ENCODE data around the gene CYP27C1.

CYP27C1 gene

DNA sequence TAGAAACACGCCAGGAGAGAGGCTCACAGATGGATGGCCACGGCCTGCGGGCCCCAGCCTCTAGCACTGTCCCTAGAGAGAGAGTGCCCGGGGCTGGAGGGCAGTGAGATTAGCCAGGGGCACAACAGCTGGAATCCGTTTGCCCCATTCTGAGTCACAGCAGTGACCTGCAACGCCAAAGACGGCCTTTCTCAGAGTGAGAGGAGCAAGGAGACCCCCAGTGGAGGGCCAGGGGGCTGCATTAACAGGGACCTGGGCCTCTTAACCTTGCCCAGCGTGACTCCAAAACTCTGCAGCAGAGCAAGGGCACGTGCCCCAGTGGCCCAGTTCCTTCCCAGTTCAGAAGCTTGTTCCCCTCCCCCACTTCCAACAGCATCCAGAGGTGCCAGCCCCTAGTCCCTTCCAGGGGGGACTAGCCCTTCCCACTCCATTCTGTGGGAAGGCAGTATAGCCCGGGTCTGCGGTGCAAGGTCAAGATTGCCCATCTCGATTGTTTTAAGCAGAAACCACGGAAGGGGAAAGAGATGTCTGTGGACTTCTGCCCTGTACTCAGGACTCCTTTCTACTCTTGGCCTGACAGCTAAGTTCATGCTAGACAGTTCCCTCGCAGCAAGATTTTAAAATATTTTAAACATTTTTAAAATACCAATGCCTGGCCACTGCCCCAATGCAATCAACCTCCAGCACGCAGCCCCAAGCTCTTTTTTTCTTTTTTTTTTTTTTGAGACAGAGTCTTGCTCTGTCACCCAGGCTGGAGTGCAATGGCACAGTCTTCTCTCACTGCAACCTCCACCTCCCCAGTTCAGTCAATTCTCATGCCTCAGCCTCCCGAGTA lies 62.2 kb downstream of the CYP27C1 start:
- no peak for DNase-seq (ENCODE audit: low read depth)
- no peak overlapping the region for H3K4me3 ChIP-seq (ENCODE audit: low read length)
- TF ChIP-seq, protein P1, sequence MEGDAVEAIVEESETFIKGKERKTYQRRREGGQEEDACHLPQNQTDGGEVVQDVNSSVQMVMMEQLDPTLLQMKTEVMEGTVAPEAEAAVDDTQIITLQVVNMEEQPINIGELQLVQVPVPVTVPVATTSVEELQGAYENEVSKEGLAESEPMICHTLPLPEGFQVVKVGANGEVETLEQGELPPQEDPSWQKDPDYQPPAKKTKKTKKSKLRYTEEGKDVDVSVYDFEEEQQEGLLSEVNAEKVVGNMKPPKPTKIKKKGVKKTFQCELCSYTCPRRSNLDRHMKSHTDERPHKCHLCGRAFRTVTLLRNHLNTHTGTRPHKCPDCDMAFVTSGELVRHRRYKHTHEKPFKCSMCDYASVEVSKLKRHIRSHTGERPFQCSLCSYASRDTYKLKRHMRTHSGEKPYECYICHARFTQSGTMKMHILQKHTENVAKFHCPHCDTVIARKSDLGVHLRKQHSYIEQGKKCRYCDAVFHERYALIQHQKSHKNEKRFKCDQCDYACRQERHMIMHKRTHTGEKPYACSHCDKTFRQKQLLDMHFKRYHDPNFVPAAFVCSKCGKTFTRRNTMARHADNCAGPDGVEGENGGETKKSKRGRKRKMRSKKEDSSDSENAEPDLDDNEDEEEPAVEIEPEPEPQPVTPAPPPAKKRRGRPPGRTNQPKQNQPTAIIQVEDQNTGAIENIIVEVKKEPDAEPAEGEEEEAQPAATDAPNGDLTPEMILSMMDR (conservative IDR thresholded peaks at IDR 0.05; ENCODE audit: low read length): peak; percentile 11; the same call in 1 of the 2 replicates

DNA sequence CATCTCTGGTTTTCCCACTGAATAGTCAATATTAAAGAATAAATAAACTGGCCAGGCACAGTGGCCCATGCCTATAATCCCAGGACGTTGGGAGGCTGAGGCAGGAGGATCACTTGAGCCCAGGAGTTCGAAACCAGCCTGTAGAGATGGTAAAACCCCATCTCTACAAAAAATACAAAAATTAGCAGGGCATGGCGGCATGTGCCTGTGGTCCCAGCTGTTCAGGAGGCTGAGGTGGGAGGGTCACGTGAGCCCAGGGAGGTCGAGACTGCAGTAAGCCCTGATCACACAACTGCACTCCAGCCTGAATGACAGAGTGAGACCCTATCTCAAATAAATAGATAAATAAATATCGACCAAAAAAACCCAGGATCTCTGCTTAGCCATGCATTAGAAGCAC lies 63.0 kb downstream of the CYP27C1 start:
- no peak for DNase-seq (ENCODE audit: low read depth)
- no peak overlapping the region for H3K4me3 ChIP-seq (ENCODE audit: low read length)
- TF ChIP-seq, protein P1 (conservative IDR thresholded peaks at IDR 0.05; ENCODE audit: low read length): no peak

DNA sequence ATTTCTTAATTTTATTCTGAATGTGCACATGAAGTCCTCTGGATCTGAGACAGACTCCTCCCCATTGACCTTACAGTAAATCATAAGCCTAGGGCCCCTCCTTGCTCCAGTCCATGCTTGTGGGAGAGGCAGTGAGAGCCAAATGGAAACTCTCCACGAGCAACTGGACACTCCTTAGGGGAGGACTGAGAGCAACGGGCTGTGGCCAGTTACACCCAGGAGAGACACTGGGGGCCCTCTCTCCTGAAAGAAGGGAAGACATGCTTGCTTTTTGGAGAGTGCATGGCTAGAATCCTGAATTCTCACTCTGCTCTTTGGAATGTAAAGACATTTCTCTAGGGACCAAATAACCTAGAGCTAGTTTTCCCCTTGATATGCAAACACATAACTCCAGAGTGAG lies 64.2 kb downstream of the CYP27C1 start:
- H3K4me3 ChIP-seq (ENCODE audit: low read length): no peak overlapping the region
- DNase-seq (ENCODE audit: low read depth): peak; percentile 73
- TF ChIP-seq, protein P1 (conservative IDR thresholded peaks at IDR 0.05; ENCODE audit: low read length): no peak

DNA sequence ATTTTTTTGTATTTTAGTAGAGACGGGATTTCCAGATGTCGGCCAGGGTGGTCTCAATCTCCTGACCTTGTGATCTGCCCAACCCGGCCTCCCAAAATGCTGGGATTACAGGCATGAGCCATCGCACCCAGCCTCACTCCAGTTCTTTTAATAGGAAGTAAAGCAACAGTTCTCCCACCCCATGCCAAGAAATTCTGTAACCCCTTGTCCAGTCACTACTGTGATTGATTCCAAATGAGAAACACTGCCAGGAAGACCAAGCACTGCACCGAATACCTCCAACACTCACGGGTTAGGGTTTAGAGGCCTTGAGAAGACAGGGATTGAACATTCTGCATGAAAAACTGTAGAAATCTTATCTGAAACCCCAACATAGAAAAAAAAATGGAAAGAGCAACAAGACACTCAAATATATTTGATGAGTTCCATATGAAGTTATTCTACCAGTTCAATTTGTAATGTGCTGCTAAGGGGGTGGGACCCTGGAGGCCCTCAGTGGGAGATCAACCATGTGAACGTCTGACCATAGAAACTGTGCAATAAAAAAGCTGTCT lies 65.0 kb downstream of the CYP27C1 start:
- TF ChIP-seq, protein P1 (conservative IDR thresholded peaks at IDR 0.05; ENCODE audit: low read length): no peak
- H3K4me3 ChIP-seq (ENCODE audit: low read length): no peak overlapping the region
- peak; percentile 85 for DNase-seq (ENCODE audit: low read depth)

DNA sequence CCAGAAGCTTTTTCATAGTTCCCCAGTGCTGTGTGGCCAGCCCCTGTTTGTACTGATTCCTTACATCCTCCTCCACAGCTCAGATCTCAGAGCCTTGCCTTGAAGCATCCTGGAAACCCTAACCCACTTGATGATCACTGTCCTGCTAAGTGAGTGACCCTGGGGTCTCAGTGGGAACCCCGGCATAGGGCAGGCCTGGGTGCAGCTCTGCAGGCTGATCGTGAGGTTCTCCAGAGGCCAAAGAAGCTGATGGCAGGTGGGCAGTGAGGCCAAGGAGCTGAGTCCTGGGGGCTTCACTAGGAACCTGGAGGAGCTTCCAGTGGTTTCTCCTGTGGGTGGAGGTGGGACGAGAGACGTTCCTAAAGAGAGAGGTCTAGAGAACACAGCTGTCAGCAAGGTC lies 65.7 kb downstream of the CYP27C1 start:
- no peak overlapping the region for H3K4me3 ChIP-seq (ENCODE audit: low read length)
- DNase-seq (ENCODE audit: low read depth): no peak
- TF ChIP-seq, protein P1 (conservative IDR thresholded peaks at IDR 0.05; ENCODE audit: low read length): no peak

DNA sequence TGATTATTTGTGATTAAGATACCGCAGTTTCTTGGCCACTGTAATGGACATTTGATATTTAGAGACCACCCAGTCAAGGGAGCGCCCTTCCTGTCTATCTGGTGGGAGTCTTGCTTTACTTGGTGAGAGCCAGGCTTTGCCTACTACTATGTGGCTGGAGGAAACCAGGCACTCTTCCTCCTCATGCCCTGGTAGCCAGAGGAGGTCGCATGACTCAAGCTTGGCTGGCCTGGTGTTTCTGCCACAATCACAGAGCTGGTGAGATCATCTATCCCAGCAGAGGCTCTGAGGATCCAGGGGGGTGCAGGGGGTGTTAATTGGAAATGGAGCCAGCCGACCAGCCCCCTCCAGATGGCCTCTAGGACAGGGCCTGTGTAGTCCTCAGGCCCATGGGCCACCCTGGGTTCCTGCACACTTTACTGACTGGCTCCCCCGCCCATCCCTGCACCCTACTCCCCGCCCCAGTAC lies 66.4 kb downstream of the CYP27C1 start:
- TF ChIP-seq, protein P1 (conservative IDR thresholded peaks at IDR 0.05; ENCODE audit: low read length): peak; percentile 24; the same call in 1 of the 2 replicates
- no peak overlapping the region for H3K4me3 ChIP-seq (ENCODE audit: low read length)
- DNase-seq (ENCODE audit: low read depth): peak; percentile 84

DNA sequence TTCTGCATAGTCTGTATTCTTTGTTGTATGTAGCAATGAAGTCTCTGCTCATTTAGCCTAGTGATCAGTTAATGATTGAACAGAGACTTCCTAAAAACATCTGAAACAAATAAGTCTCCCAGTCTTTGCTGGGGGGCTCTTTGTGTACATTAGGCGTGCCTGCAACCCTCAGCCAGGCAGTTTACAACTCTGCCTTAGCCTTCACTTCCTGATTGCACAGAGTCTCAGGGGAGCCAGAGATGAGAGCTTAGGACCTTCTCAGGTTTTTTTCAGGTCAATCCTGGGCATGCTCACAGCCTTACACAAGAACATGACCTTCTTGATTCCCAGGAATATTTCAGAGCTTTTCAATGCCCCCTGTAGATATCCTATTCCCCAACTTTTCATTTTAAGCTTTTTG lies 69.1 kb downstream of the CYP27C1 start:
- no peak for DNase-seq (ENCODE audit: low read depth)
- H3K4me3 ChIP-seq (ENCODE audit: low read length): no peak overlapping the region
- TF ChIP-seq, protein P1 (conservative IDR thresholded peaks at IDR 0.05; ENCODE audit: low read length): no peak
